Naive thymus-derived CD4-positive, alpha-beta T cell (primary cell): ENCODE measurements around the gene SNX18. TPM values are rescaled to one million over a fixed set of nuclear protein-coding genes. Genes with fewer than 3 reads are reported as not detected.

Experiments used
- ATAC-seq: fragments of 150-1000 bp; cut with Tn5 transposase; 2 replicates; pipeline ENCODE4 v1.10.0; 2021; ENCODE audit warnings: mild to moderate bottlenecking, moderate library complexity
- CTCF ChIA-PET: fragments of 350-600 bp; sonication (Branson Sonifier 250); formaldehyde crosslinking; loops from one replicate; lab custom pipeline; 2021; ENCODE audit warnings: antibody characterized with exemption; lab: Charles Lee
- POLR2A ChIA-PET: fragments of 350-600 bp; sonication (Branson Sonifier 250); formaldehyde crosslinking; loops from one replicate; lab custom pipeline; 2021; ENCODE audit warnings: antibody characterized with exemption, inconsistent platforms; lab: Charles Lee
- DNase-seq, 9 donors: peaks; one replicate each; pipeline versions ENCODE4 v3.0.0 to v3.0.0-alpha.2; 2020 to 2022; ENCODE audit warnings: mixed read lengths in 1 of 9
- H3K27ac ChIP-seq: one replicate; pipeline ENCODE4 v1.7.0; 2013; ENCODE audit warnings: mild to moderate bottlenecking, low read depth, low read length, moderate library complexity
- H3K27me3 ChIP-seq, 2 donors: one replicate each; pipeline ENCODE4 v1.7.0; 2013; ENCODE audit warnings: low read length in 2 of 2, mild to moderate bottlenecking in 2 of 2, moderate library complexity in 2 of 2; ENCODE audit not compliant: control insufficient read depth in 2 of 2, insufficient read depth in 2 of 2
- H3K36me3 ChIP-seq, 3 experiments: 1 replicate in 2 of 3; 2 replicates in 1 of 3; pipeline ENCODE4 v1.7.0; 2013; ENCODE audit warnings: low read length in 3 of 3, mild to moderate bottlenecking in 3 of 3, moderate library complexity in 1 of 3; ENCODE audit not compliant: insufficient read depth in 3 of 3, control insufficient read depth in 2 of 3
- H3K4me1 ChIP-seq, 2 donors: one replicate each; pipeline ENCODE4 v1.7.0; 2013; ENCODE audit warnings: low read length in 2 of 2, mild to moderate bottlenecking in 2 of 2, moderate library complexity in 1 of 2; ENCODE audit not compliant: control insufficient read depth in 2 of 2, insufficient read depth in 2 of 2
- H3K4me3 ChIP-seq: 2 replicates; pipeline ENCODE4 v1.7.0; 2013; ENCODE audit warnings: mild to moderate bottlenecking, low read length
- H3K9me3 ChIP-seq, 3 experiments: 1 replicate in 2 of 3; 2 replicates in 1 of 3; pipeline ENCODE4 v1.7.0; 2013; ENCODE audit warnings: low read length in 3 of 3; ENCODE audit not compliant: control insufficient read depth in 2 of 3
- H3K27ac Mint-ChIP-seq, 9 donors: one replicate each; pipeline ENCODE4 v1.8.0; 2020 to 2022; ENCODE audit warnings: mixed read lengths in 9 of 9, mild to moderate bottlenecking in 8 of 9, moderate library complexity in 5 of 9, inconsistent platforms in 2 of 9
- H3K27me3 Mint-ChIP-seq, 5 donors: one replicate each; pipeline ENCODE4 v1.8.0; 2021 to 2022; ENCODE audit warnings: mixed read lengths in 5 of 5, mild to moderate bottlenecking in 1 of 5
- H3K36me3 Mint-ChIP-seq, 5 donors: one replicate each; pipeline ENCODE4 v1.8.0; 2020 to 2022; ENCODE audit warnings: mixed read lengths in 5 of 5, mild to moderate bottlenecking in 3 of 5, inconsistent platforms in 1 of 5
- H3K4me1 Mint-ChIP-seq, 7 donors: one replicate each; pipeline ENCODE4 v1.8.0; 2020 to 2022; ENCODE audit warnings: mixed read lengths in 7 of 7, mild to moderate bottlenecking in 3 of 7, inconsistent platforms in 1 of 7
- H3K4me3 Mint-ChIP-seq, 10 donors: one replicate each; pipeline ENCODE4 v1.8.0; 2020 to 2022; ENCODE audit warnings: mild to moderate bottlenecking in 10 of 10, mixed read lengths in 10 of 10, moderate library complexity in 6 of 10, inconsistent platforms in 2 of 10
- H3K9me3 Mint-ChIP-seq, 11 donors: one replicate each; pipeline ENCODE4 v1.8.0; 2020 to 2022; ENCODE audit warnings: mixed read lengths in 11 of 11, mild to moderate bottlenecking in 4 of 11, inconsistent platforms in 1 of 11, moderate library complexity in 1 of 11
- intact Hi-C, 2 donors: fragments of 100-400 bp; cut with micrococcal nuclease; formaldehyde crosslinking; loops; one replicate each; pipeline ENCODE4 v1.15.1; 2023
- polyA plus RNA-seq, 2 donors: library from polyadenylated mRNA; unstranded; fragments of 300-500 nt; fragmentation: Illumina TruSeq; gene quantifications; one replicate each; pipeline ENCODE4 v1.2.3, GENCODE V29; 2021
- total RNA-seq, 6 experiments: library from RNA in 5 of 6; stranded (reverse) in 5 of 6; gene quantifications; 1 replicate in 5 of 6; 2 replicates in 1 of 6; pipeline ENCODE4 v1.2.3 and lab custom pipeline; 2021 to 2026

The SNX18 gene
- total and polyA plus RNA-seq, 7 experiments from 2014 or later = 3.2 to 40.9 (median 24.6) TPM

GRCh38 chr5:54577528-54577927 is 60.0 kb downstream of the SNX18 start:
- H3K27me3 ChIP-seq = no peaks in the 10 kb centered on the region

GRCh38 chr5:54577937-54578653 is 60.5 kb downstream of the SNX18 start:
- peaks cover 3 to 4% of the 10 kb centered on the region in 2 donors for H3K4me1 ChIP-seq
- peaks cover 0 to 5% (median 0%) of the 10 kb centered on the region in 5 donors for H3K36me3 Mint-ChIP-seq
- no peak overlapping the region for H3K4me3 ChIP-seq
- no peak overlapping the region for H3K27ac Mint-ChIP-seq
- H3K4me1 Mint-ChIP-seq = peaks cover 15 to 34% (median 22%) of the 10 kb centered on the region in 7 donors
- DNase-seq = no peak
- H3K27me3 ChIP-seq = no peaks in the 10 kb centered on the region
- intact Hi-C loops = loop anchor here in 1 of 2 donors (5.0 kb wide), 1 partner anchor 34 kb away; no protein-coding TSS in a partner anchor
- POLR2A ChIA-PET = interaction anchor here (1.4 kb wide), 1 partner anchor 11 kb away, joined by 5 read pairs; no protein-coding TSS in a partner anchor
- ATAC-seq = no peak
- H3K4me3 Mint-ChIP-seq = no peak overlapping the region
- H3K27ac ChIP-seq = no peak overlapping the region
- CTCF ChIA-PET = interaction anchor here (1.2 to 1.6 kb wide), 2 partner anchors 11 to 93 kb away, joined by 3 to 5 read pairs; no protein-coding TSS in a partner anchor
- no peaks in the 10 kb centered on the region for H3K9me3 Mint-ChIP-seq
- H3K9me3 ChIP-seq = no peaks in the 10 kb centered on the region
- no peaks in the 10 kb centered on the region for H3K36me3 ChIP-seq
- peaks cover 0 to 12% (median 0%) of the 10 kb centered on the region in 5 donors for H3K27me3 Mint-ChIP-seq

More at GRCh38 chr5:54577528-54577927, 60.0 kb downstream of the SNX18 start:
- peaks cover 0 to 5% (median 0%) of the 10 kb centered on the region in 5 donors for H3K36me3 Mint-ChIP-seq
- no peaks in the 10 kb centered on the region for H3K9me3 Mint-ChIP-seq
- ChIA-PET CTCF (no interaction called here), POLR2A (no interaction called here)
- H3K4me1 Mint-ChIP-seq = peaks cover 15 to 34% (median 22%) of the 10 kb centered on the region in 7 donors
- no peak overlapping the region for H3K27ac Mint-ChIP-seq
- no peak overlapping the region for H3K4me3 Mint-ChIP-seq
- intact Hi-C loops = loop anchor here in 1 of 2 donors (5.0 kb wide), 1 partner anchor 35 kb away; no protein-coding TSS in a partner anchor
- H3K27me3 Mint-ChIP-seq = peaks cover 0 to 12% (median 0%) of the 10 kb centered on the region in 5 donors
- Histone ChIP-seq H3K4me3 (no peak overlapping the region), H3K9me3 (no peaks in the 10 kb centered on the region), H3K36me3 (no peaks in the 10 kb centered on the region), H3K4me1 (peaks cover 3 to 4% of the 10 kb centered on the region in 2 donors), H3K27ac (no peak overlapping the region)
- no peak for DNase-seq
- ATAC-seq = peak; percentile 32

DNA sequence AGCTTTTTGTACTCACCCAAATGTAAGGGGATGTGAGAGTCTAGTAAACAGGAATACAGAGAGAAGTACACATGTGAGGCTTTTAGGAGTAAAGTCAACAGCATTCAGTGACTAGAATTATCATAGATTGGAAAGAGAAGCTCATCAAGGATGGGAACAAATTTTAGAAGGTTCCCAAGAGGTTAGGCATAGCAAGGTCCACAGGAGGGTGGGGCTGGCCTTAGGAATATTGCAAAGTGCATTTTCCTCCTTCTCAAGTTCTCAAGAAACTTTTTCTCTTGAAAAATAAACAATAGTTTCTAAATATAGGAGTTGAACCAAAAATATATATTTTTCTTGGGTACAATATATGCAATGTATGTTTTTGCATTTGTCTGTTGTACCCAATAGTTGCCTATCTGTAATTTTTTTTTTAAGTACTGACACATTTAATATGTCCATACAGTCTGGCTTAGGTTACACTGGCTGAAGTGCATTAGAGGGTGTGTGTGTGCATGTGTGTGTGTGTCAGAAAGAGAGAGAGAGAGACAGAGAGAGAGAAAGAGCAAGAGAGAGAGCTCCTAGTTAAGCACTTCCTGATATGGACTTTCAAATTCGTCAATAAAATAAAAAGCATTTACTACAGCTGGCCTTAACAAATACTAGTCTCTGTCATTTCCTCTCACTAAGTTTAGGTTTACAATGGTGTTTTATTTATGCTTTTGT is 62.2 kb downstream of the SNX18 start:
- peak overlapping the region in 3 of 9 donors; percentile 12 to 55 (median 17) for H3K27ac Mint-ChIP-seq
- Histone ChIP-seq H3K27me3 (no peaks in the 10 kb centered on the region), H3K4me1 (peaks cover under 1 to 1% of the 10 kb centered on the region in 2 donors), H3K27ac (no peak overlapping the region), H3K4me3 (no peak overlapping the region), H3K36me3 (no peaks in the 10 kb centered on the region), H3K9me3 (no peaks in the 10 kb centered on the region)
- CTCF ChIA-PET = interaction anchor here (1.1 to 1.6 kb wide), 2 partner anchors 11 to 92 kb away, joined by 3 read pairs; no protein-coding TSS in a partner anchor
- POLR2A ChIA-PET = interaction anchor here (0.6 to 1.4 kb wide), 3 partner anchors 9 to 1750 kb away, joined by 3 to 5 read pairs (median 5); no protein-coding TSS in a partner anchor
- peaks cover 0 to 3% (median 0%) of the 10 kb centered on the region in 5 donors for H3K36me3 Mint-ChIP-seq
- intact Hi-C loops = loop anchor here in 1 of 2 donors (5.0 kb wide), 1 partner anchor 33 kb away; no protein-coding TSS in a partner anchor
- peaks cover 8 to 27% (median 13%) of the 10 kb centered on the region in 7 donors for H3K4me1 Mint-ChIP-seq
- ATAC-seq (no peak), DNase-seq (no peak)
- H3K4me3 Mint-ChIP-seq = no peak overlapping the region
- H3K27me3 Mint-ChIP-seq = peaks cover 0 to 12% (median 0%) of the 10 kb centered on the region in 5 donors
- H3K9me3 Mint-ChIP-seq = no peaks in the 10 kb centered on the region

DNA sequence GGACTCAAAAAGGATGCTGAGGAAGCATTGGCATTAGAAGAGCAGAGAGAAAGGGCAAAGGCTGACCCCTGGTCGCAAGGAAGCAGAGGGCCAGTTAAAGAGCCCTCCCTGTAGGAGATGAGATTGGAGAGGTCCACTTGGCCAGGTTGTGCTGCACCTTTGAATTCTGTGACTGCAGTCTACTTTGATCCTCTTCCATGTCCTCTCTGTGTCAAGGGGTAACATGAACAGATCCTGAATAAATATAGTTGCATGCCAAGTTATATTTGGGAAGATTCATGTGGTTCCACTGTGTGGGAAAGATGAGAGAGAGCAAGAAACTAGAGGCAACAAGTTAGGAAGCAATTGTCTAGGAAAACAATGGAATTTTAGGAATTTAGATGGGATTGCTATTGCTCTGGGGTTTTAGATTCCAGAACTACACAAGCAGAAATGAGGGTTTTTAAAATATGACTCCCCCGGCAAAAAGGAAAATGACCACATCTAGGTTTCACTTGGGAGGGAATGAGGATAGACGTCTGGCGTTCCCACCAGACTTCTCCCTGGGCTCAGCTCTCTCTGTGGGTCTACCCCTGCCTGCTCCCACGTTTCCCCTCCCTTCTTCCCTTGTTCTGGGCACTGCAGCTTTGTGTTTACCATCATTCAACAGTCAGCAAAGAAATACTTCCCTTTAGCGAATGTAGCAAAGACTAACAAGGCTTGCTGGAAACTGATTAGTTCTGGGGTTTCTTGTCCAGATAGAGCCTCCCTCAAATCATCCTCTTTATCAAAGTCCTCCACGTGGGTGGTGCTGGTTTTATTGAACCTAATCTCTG is 63.6 kb downstream of the SNX18 start:
- Histone ChIP-seq H3K4me3 (no peak overlapping the region), H3K4me1 (no peaks in the 10 kb centered on the region), H3K9me3 (peaks cover 0 to 5% (median 0%) of the 10 kb centered on the region in 3 experiments), H3K36me3 (no peaks in the 10 kb centered on the region), H3K27ac (no peak overlapping the region), H3K27me3 (no peaks in the 10 kb centered on the region)
- peaks cover 0 to 8% (median 0%) of the 10 kb centered on the region in 5 donors for H3K27me3 Mint-ChIP-seq
- peaks cover 0 to 10% (median 2%) of the 10 kb centered on the region in 11 donors for H3K9me3 Mint-ChIP-seq
- ChIA-PET CTCF (no interaction called here), POLR2A (interaction anchor here (0.6 kb wide), 1 partner anchor 290 kb away, joined by 3 read pairs; no protein-coding TSS in a partner anchor)
- peaks cover 0 to 1% (median under 1%) of the 10 kb centered on the region in 5 donors for H3K36me3 Mint-ChIP-seq
- H3K27ac Mint-ChIP-seq = peak overlapping the region in 2 of 9 donors; percentile 26 to 31
- peaks cover 0 to 24% (median 9%) of the 10 kb centered on the region in 7 donors for H3K4me1 Mint-ChIP-seq
- ATAC-seq (no peak), DNase-seq (no peak)
- intact Hi-C loops = no loop called here
- no peak overlapping the region for H3K4me3 Mint-ChIP-seq

DNA sequence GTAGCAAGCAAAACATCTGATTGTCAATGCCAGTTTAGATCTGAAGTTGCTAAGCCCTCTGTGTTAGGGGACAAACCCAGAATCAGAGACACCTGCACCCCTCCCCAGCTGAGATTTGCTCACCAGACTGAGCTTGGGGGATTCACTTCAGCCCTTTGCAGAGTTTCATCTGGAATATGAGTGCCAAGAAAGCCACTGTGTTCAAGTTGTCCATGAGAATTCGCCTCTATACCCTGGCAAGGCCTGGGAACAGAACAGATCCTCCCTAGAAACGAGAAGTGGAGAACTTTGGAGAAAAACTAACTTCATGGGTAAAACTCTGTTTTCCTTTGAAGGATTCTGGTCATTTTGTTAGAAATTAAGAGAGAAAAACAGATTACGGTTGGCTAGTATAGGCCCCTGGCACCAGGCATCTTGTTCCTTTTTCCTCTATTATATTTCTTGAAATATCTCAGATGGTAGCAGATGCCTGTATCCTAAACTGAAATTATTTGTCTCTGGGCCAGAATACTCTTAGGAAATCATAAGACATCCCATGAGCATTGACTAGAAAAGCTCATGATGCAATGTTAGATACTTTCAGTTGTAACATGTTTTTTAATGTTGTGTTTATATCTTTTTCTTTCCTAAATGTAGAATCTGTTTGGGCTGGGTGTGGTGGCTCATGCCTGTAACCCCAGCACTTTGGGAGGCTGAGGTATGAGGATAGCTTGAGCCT is 64.4 kb downstream of the SNX18 start:
- H3K4me1 Mint-ChIP-seq = peaks cover 0 to 24% (median 9%) of the 10 kb centered on the region in 7 donors
- peaks cover 0 to 8% (median 0%) of the 10 kb centered on the region in 5 donors for H3K27me3 Mint-ChIP-seq
- no peak overlapping the region for H3K4me3 Mint-ChIP-seq
- Histone ChIP-seq H3K36me3 (no peaks in the 10 kb centered on the region), H3K9me3 (peaks cover 0 to 7% (median 0%) of the 10 kb centered on the region in 3 experiments), H3K27me3 (no peaks in the 10 kb centered on the region), H3K4me3 (no peak overlapping the region), H3K4me1 (no peaks in the 10 kb centered on the region), H3K27ac (no peak overlapping the region)
- POLR2A ChIA-PET = no interaction called here
- H3K36me3 Mint-ChIP-seq = peaks cover 0 to 7% (median 3%) of the 10 kb centered on the region in 5 donors
- DNase-seq = no peak
- intact Hi-C loops = no loop called here
- peaks cover 0 to 15% (median 6%) of the 10 kb centered on the region in 11 donors for H3K9me3 Mint-ChIP-seq
- ATAC-seq = no peak
- CTCF ChIA-PET = no interaction called here
- H3K27ac Mint-ChIP-seq = peak overlapping the region in 1 of 9 donors; percentile 31
